ENCODE measurements around the gene TXNL4A.

The TXNL4A gene

GRCh38 chr18:79936641-79937040, 51.7 kb downstream of the TXNL4A start:
- H3K4me1 ChIP-seq (ENCODE audit: control insufficient read depth, insufficient read depth, low read depth, low read length) = no peaks in the 10 kb centered on the region

GRCh38 chr18:79935925-79936324, 52.4 kb downstream of the TXNL4A start:
- WGBS = 90% methylated on average over 5 of the region's 6 CpGs
- peaks cover 45% of the 10 kb centered on the region for H3K79me1 ChIP-seq (replicated peaks; ENCODE audit: low read length, poor library complexity, severe bottlenecking)
- no peak overlapping the region for H3K18ac ChIP-seq (ENCODE audit: low read depth in 1 of 2, low read length in 2 of 2)

More at GRCh38 chr18:79936641-79937040, 51.7 kb downstream of the TXNL4A start:
- DNase-seq = no peak
- H3K36me3 ChIP-seq (ENCODE audit: control insufficient read depth in 1 of 2, insufficient read depth in 2 of 2, low read depth in 1 of 2, low read length in 2 of 2) = peaks cover 56 to 62% of the 10 kb centered on the region in 2 experiments
- H3K9ac ChIP-seq (ENCODE audit: low read length) = no peak overlapping the region
- H3K18ac ChIP-seq (ENCODE audit: low read depth in 1 of 2, low read length in 2 of 2) = no peak overlapping the region
- no peak overlapping the region for H2BK12ac ChIP-seq (ENCODE audit: low read length in 2 of 2)
- H3K4me2 ChIP-seq (ENCODE audit: low read length, poor library complexity, severe bottlenecking) = no peak overlapping the region
- no peaks in the 10 kb centered on the region for H3K27me3 ChIP-seq (ENCODE audit: control insufficient read depth in 1 of 2, insufficient read depth in 1 of 2, low read length in 2 of 2)
- no peak overlapping the region for H2BK120ac ChIP-seq (ENCODE audit: low read depth, low read length)
- no peak overlapping the region for H4K8ac ChIP-seq (ENCODE audit: low read length)
- H3K14ac ChIP-seq (ENCODE audit: low read length in 2 of 2) = no peak overlapping the region
- no peak overlapping the region for H3K23ac ChIP-seq (ENCODE audit: low read length in 2 of 2)
- 99% methylated on average over 11 of the region's 12 CpGs for WGBS
- peaks cover 33% of the 10 kb centered on the region for H3K9me3 ChIP-seq (ENCODE audit: control insufficient read depth, low read length)
- H4K91ac ChIP-seq (ENCODE audit: low read length) = no peak overlapping the region
- H2AFZ ChIP-seq (ENCODE audit: low read depth, low read length) = no peak overlapping the region
- H3K27ac ChIP-seq (ENCODE audit: low read length, poor library complexity, severe bottlenecking) = no peak overlapping the region
- no peak overlapping the region for H2AK5ac ChIP-seq (ENCODE audit: low read length, severe bottlenecking)
- H3K4ac ChIP-seq (ENCODE audit: low read depth in 1 of 2, low read length in 2 of 2) = no peak overlapping the region
- no peak overlapping the region for H2BK15ac ChIP-seq (ENCODE audit: low read depth, poor library complexity, severe bottlenecking)
- no peak overlapping the region for H2BK5ac ChIP-seq (ENCODE audit: low read depth, low read length, poor library complexity, severe bottlenecking)
- peaks cover 47% of the 10 kb centered on the region for H3K79me1 ChIP-seq (replicated peaks; ENCODE audit: low read length, poor library complexity, severe bottlenecking)
- no peak overlapping the region for H3K4me3 ChIP-seq (ENCODE audit: insufficient read depth in 1 of 2, low read depth in 1 of 2, low read length in 2 of 2)

GRCh38 chr18:79935499-79935898, 52.9 kb downstream of the TXNL4A start:
- H3K23ac ChIP-seq (ENCODE audit: low read length in 2 of 2) = no peak overlapping the region
- no peak for DNase-seq
- no peak overlapping the region for H3K4ac ChIP-seq (ENCODE audit: low read depth in 1 of 2, low read length in 2 of 2)
- H3K14ac ChIP-seq (ENCODE audit: low read length in 2 of 2) = no peak overlapping the region
- H3K79me1 ChIP-seq (replicated peaks; ENCODE audit: low read length, poor library complexity, severe bottlenecking) = peaks cover 43% of the 10 kb centered on the region
- H3K9me3 ChIP-seq (ENCODE audit: control insufficient read depth, low read length) = peaks cover 44% of the 10 kb centered on the region
- H2BK15ac ChIP-seq (ENCODE audit: low read depth, poor library complexity, severe bottlenecking) = no peak overlapping the region
- H3K18ac ChIP-seq (ENCODE audit: low read depth in 1 of 2, low read length in 2 of 2) = no peak overlapping the region
- no peak overlapping the region for H2AK5ac ChIP-seq (ENCODE audit: low read length, severe bottlenecking)
- WGBS = 100% methylated on average over 3 of the region's 3 CpGs
- no peak overlapping the region for H3K9ac ChIP-seq (ENCODE audit: low read length)
- H4K8ac ChIP-seq (ENCODE audit: low read length) = no peak overlapping the region
- no peaks in the 10 kb centered on the region for H3K4me1 ChIP-seq (ENCODE audit: control insufficient read depth, insufficient read depth, low read depth, low read length)
- H4K91ac ChIP-seq (ENCODE audit: low read length) = no peak overlapping the region
- no peak overlapping the region for H3K4me3 ChIP-seq (ENCODE audit: insufficient read depth in 1 of 2, low read depth in 1 of 2, low read length in 2 of 2)
- no peaks in the 10 kb centered on the region for H3K27me3 ChIP-seq (ENCODE audit: control insufficient read depth in 1 of 2, insufficient read depth in 1 of 2, low read length in 2 of 2)
- no peak overlapping the region for H2BK120ac ChIP-seq (ENCODE audit: low read depth, low read length)
- H3K36me3 ChIP-seq (ENCODE audit: control insufficient read depth in 1 of 2, insufficient read depth in 2 of 2, low read depth in 1 of 2, low read length in 2 of 2) = peaks cover 44 to 58% of the 10 kb centered on the region in 2 experiments
- H2BK12ac ChIP-seq (ENCODE audit: low read length in 2 of 2) = no peak overlapping the region
- no peak overlapping the region for H2BK5ac ChIP-seq (ENCODE audit: low read depth, low read length, poor library complexity, severe bottlenecking)
- H3K4me2 ChIP-seq (ENCODE audit: low read length, poor library complexity, severe bottlenecking) = no peak overlapping the region
- H3K27ac ChIP-seq (ENCODE audit: low read length, poor library complexity, severe bottlenecking) = no peak overlapping the region
- no peak overlapping the region for H2AFZ ChIP-seq (ENCODE audit: low read depth, low read length)

More at GRCh38 chr18:79935925-79936324, 52.4 kb downstream of the TXNL4A start:
- Histone ChIP-seq H2BK15ac (ENCODE audit: low read depth, poor library complexity, severe bottlenecking) (no peak overlapping the region), H3K27me3 (ENCODE audit: control insufficient read depth in 1 of 2, insufficient read depth in 1 of 2, low read length in 2 of 2) (no peaks in the 10 kb centered on the region), H2AK5ac (ENCODE audit: low read length, severe bottlenecking) (no peak overlapping the region), H3K4me3 (ENCODE audit: insufficient read depth in 1 of 2, low read depth in 1 of 2, low read length in 2 of 2) (no peak overlapping the region), H3K36me3 (ENCODE audit: control insufficient read depth in 1 of 2, insufficient read depth in 2 of 2, low read depth in 1 of 2, low read length in 2 of 2) (peaks cover 48 to 62% of the 10 kb centered on the region in 2 experiments), H3K23ac (ENCODE audit: low read length in 2 of 2) (no peak overlapping the region), H3K14ac (ENCODE audit: low read length in 2 of 2) (no peak overlapping the region), H3K27ac (ENCODE audit: low read length, poor library complexity, severe bottlenecking) (no peak overlapping the region), H3K9me3 (ENCODE audit: control insufficient read depth, low read length) (peaks cover 40% of the 10 kb centered on the region), H2BK120ac (ENCODE audit: low read depth, low read length) (no peak overlapping the region), H2AFZ (ENCODE audit: low read depth, low read length) (no peak overlapping the region), H3K4me2 (ENCODE audit: low read length, poor library complexity, severe bottlenecking) (no peak overlapping the region), H3K4me1 (ENCODE audit: control insufficient read depth, insufficient read depth, low read depth, low read length) (no peaks in the 10 kb centered on the region), H3K9ac (ENCODE audit: low read length) (no peak overlapping the region), H2BK5ac (ENCODE audit: low read depth, low read length, poor library complexity, severe bottlenecking) (no peak overlapping the region), H2BK12ac (ENCODE audit: low read length in 2 of 2) (no peak overlapping the region), H3K4ac (ENCODE audit: low read depth in 1 of 2, low read length in 2 of 2) (no peak overlapping the region), H4K91ac (ENCODE audit: low read length) (peak overlapping the region; percentile 11), H4K8ac (ENCODE audit: low read length) (no peak overlapping the region)
- no peak for DNase-seq

GRCh38 chr18:79935098-79935480, 53.3 kb downstream of the TXNL4A start:
- no peak overlapping the region for H3K18ac ChIP-seq (ENCODE audit: low read depth in 1 of 2, low read length in 2 of 2)
- no peak overlapping the region for H3K4me2 ChIP-seq (ENCODE audit: low read length, poor library complexity, severe bottlenecking)
- no peak overlapping the region for H2AK5ac ChIP-seq (ENCODE audit: low read length, severe bottlenecking)
- no peak overlapping the region for H3K4me3 ChIP-seq (ENCODE audit: insufficient read depth in 1 of 2, low read depth in 1 of 2, low read length in 2 of 2)
- H3K36me3 ChIP-seq (ENCODE audit: control insufficient read depth in 1 of 2, insufficient read depth in 2 of 2, low read depth in 1 of 2, low read length in 2 of 2) = peaks cover 40 to 54% of the 10 kb centered on the region in 2 experiments
- H3K27me3 ChIP-seq (ENCODE audit: control insufficient read depth in 1 of 2, insufficient read depth in 1 of 2, low read length in 2 of 2) = no peaks in the 10 kb centered on the region
- no peak overlapping the region for H2BK12ac ChIP-seq (ENCODE audit: low read length in 2 of 2)
- no peak overlapping the region for H4K8ac ChIP-seq (ENCODE audit: low read length)
- WGBS = 99% methylated on average over 5 of the region's 5 CpGs
- no peak overlapping the region for H3K23ac ChIP-seq (ENCODE audit: low read length in 2 of 2)
- peaks cover 41% of the 10 kb centered on the region for H3K79me1 ChIP-seq (replicated peaks; ENCODE audit: low read length, poor library complexity, severe bottlenecking)
- H2BK120ac ChIP-seq (ENCODE audit: low read depth, low read length) = no peak overlapping the region
- no peak overlapping the region for H3K9ac ChIP-seq (ENCODE audit: low read length)
- no peaks in the 10 kb centered on the region for H3K4me1 ChIP-seq (ENCODE audit: control insufficient read depth, insufficient read depth, low read depth, low read length)
- no peak overlapping the region for H2BK5ac ChIP-seq (ENCODE audit: low read depth, low read length, poor library complexity, severe bottlenecking)
- H2AFZ ChIP-seq (ENCODE audit: low read depth, low read length) = no peak overlapping the region
- no peak overlapping the region for H2BK15ac ChIP-seq (ENCODE audit: low read depth, poor library complexity, severe bottlenecking)
- DNase-seq = no peak
- no peak overlapping the region for H3K27ac ChIP-seq (ENCODE audit: low read length, poor library complexity, severe bottlenecking)
- H3K4ac ChIP-seq (ENCODE audit: low read depth in 1 of 2, low read length in 2 of 2) = no peak overlapping the region
- H3K9me3 ChIP-seq (ENCODE audit: control insufficient read depth, low read length) = peaks cover 48% of the 10 kb centered on the region
- no peak overlapping the region for H3K14ac ChIP-seq (ENCODE audit: low read length in 2 of 2)
- no peak overlapping the region for H4K91ac ChIP-seq (ENCODE audit: low read length)

All from mesenchymal stem cell (in vitro differentiated cells and primary cell).